NK-92 treated with Interleukin-12 subunit alpha and Interleukin-12 subunit beta, amount 100 ng/mL, for 24 hours (cell line): Measurements from ENCODE around the gene SNORC.
"Not testable (repeated sequence)": the region's sequence is repeated elsewhere in the genome, so short reads cannot be mapped to it uniquely, and the experiment has no call there.

Experiments used
- DNase-seq: peaks from one replicate; lab custom pipeline; 2025; lab: John Stamatoyannopoulos, UW

SNORC gene

GRCh38 chr2:232896720-232897597, 26.9 kb downstream of the SNORC start:
- DNase-seq = no peak

- no peak for DNase-seq
Observed at GRCh38 chr2:232897598-232898408, 27.7 kb downstream of the SNORC start.

GRCh38 chr2:232898592-232899543, 28.8 kb downstream of the SNORC start:
- no peak for DNase-seq

- DNase-seq = no peak
Observed at GRCh38 chr2:232900811-232901735, 31.0 kb downstream of the SNORC start.

DNA sequence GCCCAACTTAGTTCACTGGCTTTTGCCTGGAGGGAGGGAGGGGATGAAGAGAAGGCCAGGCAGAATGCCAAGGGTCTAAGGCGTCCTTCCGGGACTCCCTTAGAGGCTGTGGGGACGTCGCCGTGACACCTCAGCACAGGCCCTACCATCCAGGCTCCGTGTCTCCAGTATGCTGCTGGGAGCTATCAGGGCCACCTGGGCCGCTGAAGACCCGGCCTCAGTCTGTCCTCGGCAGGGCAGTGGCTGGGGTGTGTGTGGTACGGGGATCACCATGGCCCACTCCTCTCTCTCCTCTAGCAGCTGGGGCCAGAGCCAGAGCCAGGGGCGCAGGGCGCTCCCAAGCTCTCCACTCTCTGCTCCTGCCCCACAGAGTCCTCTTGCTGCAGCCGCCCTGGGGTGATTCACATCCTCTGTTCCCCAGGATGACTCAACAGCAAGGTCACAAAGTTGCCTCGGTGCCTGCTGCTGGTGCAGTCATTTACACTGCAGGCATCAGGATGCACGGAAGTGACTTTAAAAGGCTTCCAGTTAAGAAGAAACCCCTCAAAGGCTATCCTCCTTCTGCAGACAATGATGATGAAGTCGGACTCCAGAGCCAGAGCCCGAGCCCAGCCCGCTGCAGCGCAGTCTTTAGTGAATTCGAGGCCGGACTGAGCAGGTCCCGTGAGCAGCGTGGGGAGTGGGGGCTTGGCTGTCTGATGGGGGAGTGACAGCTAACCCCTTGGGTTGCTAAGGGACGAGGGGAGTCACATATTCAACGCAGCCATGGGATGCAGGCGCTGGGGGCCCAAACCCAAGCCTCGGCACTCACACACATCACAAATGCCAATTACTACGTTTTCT, 31.9 kb downstream of the SNORC start:
- DNase-seq = peak; percentile 58

DNA sequence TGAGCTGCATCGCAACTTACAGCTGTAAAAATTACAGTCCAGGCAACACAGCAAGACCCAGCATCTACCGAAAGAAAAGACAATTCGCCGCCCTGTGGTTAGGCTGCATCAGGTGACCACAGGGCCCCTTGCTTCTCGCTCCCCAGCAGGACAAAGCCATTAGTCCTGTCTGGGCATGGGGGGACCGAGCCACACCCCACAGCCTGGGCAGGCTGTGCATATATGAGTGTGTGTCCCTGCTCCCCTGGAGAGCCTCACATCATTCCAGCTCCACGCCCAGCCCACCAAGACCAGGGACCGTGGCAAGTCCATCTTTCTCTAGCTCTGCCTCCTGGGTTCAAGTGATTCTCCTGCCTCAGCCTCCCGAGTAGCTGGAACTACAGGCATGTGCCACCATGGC, 33.9 kb downstream of the SNORC start:
- DNase-seq = no peak

DNA sequence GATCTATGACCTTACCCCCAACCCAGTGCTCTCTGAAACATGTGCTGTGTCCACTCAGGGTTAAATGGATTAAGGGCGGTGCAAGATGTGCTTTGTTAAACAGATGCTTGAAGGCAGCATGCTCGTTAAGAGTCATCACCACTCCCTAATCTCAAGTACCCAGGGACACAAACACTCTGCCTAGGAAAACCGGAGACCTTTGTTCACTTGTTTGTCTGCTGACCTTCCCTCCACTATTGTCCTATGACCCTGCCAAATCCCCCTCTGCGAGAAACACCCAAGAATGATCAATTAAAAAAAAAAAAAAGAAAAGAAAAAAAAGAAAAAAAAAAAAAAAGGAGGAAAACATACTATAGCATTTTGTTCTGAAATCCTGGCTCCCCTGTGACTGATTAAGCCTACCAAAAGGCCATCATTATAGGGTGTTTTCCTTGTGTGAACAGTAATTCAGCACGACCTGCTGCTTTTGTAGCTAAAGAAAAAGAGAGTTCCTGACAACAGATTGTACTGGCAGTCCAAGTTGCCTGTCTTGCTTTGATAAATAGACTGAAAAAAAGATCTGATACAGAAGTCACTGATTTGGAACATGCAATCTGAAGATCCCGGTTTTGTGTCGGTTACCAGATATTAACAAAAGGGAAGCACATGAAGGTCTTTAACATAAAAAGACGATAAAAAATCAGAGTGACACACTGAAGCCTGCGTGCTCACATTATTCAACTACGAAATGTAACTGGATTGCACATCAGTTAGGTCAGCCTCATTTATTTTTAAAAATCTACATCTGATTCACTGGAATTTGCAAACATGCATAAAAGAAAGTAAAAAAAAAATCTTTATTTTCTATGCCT, 37.0 kb downstream of the SNORC start:
- not testable (repeated sequence) for DNase-seq

- DNase-seq = not testable (repeated sequence)
Observed at GRCh38 chr2:232907718-232908085, 37.6 kb downstream of the SNORC start.

DNA sequence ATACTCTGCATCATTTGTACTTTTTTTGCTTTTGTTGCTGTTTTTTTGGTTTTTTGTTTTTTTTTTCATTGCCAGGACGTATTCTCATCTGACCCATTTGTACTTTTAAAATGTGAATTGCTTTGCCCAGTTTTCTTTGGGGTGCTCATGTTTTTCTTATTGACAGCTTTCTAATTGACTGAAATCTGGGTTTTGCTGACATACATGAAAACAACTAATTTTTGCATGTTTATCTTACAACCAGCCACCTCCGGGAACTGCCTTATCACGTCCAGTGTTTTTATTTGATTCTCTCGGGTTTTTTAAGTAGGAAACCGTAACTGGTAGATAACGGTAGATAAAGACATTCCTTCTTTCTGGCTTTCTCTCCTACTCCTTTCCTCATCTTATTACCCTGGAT, 38.6 kb downstream of the SNORC start:
- DNase-seq = no peak

DNA sequence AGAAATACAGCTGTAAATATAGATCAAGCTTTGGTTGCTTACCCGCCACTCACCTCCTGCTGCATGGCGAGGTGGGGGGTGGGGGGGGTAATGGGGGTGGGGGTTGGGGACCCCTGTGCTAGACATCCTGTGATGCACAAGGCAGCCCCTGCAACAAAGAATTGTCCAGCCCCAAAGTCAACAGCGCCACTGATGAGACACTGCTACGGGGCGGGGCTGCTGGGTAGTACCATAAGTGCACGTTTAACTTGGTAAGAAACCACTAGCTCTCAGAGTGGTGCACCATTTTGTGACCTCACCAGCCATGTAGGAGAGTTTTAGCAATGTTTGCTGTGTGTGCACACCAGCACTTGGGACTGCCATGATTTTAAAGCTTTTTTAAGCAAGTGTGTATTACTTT, 40.3 kb downstream of the SNORC start:
- no peak for DNase-seq

GRCh38 chr2:232911712-232912277, 41.7 kb downstream of the SNORC start:
- no peak for DNase-seq

DNA sequence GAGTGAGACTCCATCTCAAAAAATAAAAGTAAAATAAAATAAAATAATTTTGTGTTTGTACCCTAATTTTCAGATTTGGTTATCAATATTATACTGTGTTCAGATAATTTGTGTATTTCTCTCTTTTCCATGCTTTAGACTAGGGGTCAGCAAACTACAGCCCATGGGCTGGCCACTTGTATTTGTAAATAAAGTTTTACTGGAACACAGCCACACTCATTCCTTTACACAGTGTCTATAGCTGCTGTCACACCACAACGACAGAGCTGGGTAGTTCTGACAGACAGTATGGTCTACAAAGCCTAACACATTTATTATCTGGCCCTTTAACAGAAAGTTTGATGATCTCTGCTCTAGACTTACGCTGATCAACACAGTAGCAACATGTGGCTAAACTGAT, 43.8 kb downstream of the SNORC start:
- DNase-seq = no peak

DNA sequence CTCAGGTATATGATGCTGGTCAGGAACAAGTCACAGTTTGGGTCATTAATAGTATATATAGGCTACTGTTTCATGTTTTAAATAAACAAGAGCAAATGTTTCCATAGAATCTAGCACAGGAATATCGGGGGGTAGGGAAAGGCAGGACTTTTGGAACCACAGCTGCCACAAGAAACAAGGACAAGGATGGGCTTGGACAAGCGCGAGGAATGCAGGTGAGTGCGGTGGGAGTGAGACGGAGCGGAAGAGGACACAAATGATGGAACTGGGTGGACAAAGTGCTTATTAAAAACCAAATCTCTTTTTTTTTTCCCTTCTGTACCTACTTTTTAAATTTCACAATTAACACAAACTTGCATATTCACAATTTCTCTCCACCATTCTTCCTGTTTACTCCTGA, 49.1 kb downstream of the SNORC start:
- no peak for DNase-seq

DNA sequence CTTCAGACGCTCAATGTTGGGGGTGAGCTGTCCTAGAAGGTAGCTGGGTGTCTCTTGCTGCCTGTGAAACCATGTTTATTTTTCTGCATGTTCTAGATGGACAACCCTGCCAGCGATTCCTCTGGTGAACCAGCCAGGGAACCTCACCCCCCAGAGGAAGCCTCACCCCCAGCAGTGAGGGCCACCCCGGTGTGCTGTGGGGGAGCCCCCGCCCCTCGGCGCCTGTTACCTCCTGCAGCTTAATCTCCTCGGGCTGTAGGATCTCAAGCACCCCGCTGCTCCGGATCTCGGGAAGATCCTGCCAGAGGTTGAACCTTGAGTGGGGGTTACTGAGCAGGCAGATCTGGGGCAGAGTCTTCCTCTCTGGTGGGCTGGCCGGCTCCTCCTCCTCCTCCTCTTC, 50.0 kb downstream of the SNORC start:
- no peak for DNase-seq

DNA sequence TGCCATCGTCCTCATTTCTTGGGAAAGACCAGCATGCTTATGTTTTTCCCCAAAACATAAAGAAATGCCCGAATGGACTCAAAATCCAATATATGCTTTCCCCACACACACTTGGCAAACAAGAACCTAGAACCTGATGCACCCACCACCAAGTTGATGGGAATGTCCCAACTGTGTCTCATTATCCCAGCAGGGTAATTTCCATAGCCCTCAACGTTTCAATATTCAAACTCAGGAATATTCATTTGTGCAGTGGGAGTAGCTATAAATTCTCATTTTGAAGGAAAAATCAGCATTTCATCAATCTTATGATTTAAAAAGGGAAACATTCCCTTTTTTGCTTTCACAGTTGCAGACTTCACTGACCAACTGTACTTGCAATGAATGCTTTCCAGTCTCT, 50.7 kb downstream of the SNORC start:
- DNase-seq = no peak

DNA sequence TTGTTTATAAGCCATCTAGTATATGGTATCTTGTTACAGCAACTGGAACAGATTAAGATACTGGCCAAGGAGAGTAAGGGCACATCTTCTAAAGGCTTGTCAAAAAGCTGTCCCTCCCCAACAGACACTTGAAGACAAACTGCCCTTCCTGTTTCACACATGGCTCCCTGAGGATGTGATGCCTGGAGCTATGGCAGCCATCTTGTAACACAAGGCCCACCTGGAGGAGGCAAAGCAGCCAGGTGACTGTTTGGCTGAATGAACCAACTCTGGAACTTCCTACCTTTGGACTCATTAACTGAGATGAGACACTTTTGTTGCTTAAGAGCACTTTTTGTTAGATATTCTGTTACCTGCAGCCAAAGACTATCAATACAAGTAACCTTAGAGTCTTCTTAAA, 54.4 kb downstream of the SNORC start:
- DNase-seq = no peak

DNA sequence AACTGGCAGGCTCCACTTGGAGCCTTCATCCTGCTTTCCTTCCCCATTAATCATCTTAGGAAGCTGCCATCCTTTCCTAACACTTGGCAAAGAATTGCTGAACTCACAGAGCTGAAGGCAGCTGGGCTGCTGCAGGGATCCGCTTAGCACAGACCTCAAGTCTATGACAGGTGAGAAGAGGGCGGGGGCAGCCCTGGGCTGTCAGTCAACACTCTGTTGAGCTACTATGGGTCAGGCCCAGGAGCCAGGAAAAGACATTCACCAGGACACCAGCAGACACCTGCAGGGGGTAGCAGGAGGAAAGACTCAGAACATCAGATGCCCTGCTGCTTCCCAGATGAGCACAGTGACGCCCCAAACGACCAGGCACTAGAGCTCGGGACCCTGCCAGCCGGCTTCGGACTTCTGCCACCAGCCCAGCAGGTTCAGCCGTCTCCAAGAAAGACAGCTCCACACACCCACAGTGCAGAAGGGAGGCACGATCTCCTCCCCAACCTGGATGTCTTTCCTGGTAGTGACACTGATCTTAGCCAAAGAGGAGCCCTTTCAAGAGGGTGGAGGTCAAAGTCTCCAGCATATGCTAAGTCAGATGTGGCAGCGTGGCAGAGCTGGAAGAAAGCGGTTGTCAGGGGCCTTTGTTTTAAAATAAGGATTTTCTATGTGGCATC, 55.2 kb downstream of the SNORC start:
- DNase-seq = no peak

DNA sequence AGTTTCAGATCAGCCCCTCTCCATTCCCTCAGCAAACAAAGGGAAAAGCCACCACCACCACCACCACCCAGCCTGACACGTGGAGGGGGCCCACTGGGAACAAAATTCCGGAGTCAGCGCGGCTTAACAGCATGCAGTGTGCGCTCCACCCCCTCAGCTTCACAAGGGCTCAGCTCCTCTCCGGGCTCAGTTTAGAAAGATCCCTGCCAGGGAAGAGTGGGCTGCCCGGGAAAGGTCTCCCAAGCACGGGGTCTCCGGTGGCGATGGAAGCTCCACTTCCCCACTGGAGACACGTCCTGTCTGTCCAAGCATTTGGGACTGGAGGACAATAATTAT, 55.7 kb downstream of the SNORC start:
- no peak for DNase-seq
